Mesenchymal stem cell (in vitro differentiated cells and primary cell): Measurements from ENCODE around the gene KLHL1.

Experiments
- DNase-seq: peaks from one replicate; pipeline ENCODE4 v3.0.0-alpha.2; 2013
- H2AFZ ChIP-seq: one replicate; pipeline ENCODE4 v1.6.1; 2013; ENCODE audit warnings: low read depth, mild to moderate bottlenecking, control low read depth, inconsistent platforms, low read length, moderate library complexity
- H2AK5ac ChIP-seq: 2 replicates; pipeline ENCODE4 v1.6.1; 2013; ENCODE audit warnings: low read length, moderate library complexity, mild to moderate bottlenecking, inconsistent platforms; ENCODE audit not compliant: severe bottlenecking
- H2BK120ac ChIP-seq: one replicate; pipeline ENCODE4 v1.6.1; 2013; ENCODE audit warnings: low read depth, mild to moderate bottlenecking, inconsistent platforms, low read length, moderate library complexity
- H2BK12ac ChIP-seq, 2 experiments: one replicate each; pipeline ENCODE4 v1.6.1; 2013; ENCODE audit warnings: inconsistent platforms in 2 of 2, low read length in 2 of 2, mild to moderate bottlenecking in 2 of 2, moderate library complexity in 2 of 2, control low read depth in 1 of 2
- H2BK15ac ChIP-seq: one replicate; pipeline ENCODE4 v1.6.1; 2013; ENCODE audit warnings: mild to moderate bottlenecking, low read depth, inconsistent platforms; ENCODE audit not compliant: poor library complexity, severe bottlenecking
- H2BK5ac ChIP-seq: 2 replicates; pipeline ENCODE4 v1.6.1; 2013; ENCODE audit warnings: low read depth, mild to moderate bottlenecking, low read length, control low read depth, inconsistent platforms; ENCODE audit not compliant: poor library complexity, severe bottlenecking
- H3K14ac ChIP-seq, 2 experiments: one replicate each; pipeline ENCODE4 v1.6.1; 2013; ENCODE audit warnings: inconsistent platforms in 2 of 2, low read length in 2 of 2, control low read depth in 1 of 2, mild to moderate bottlenecking in 1 of 2, moderate library complexity in 1 of 2
- H3K18ac ChIP-seq, 2 experiments: one replicate each; pipeline ENCODE4 v1.6.1; 2013; ENCODE audit warnings: inconsistent platforms in 2 of 2, low read length in 2 of 2, control low read depth in 1 of 2, low read depth in 1 of 2, mild to moderate bottlenecking in 1 of 2
- H3K23ac ChIP-seq, 2 experiments: one replicate each; pipeline ENCODE4 v1.6.1; 2013; ENCODE audit warnings: inconsistent platforms in 2 of 2, low read length in 2 of 2, mild to moderate bottlenecking in 2 of 2, moderate library complexity in 2 of 2, control low read depth in 1 of 2
- H3K27ac ChIP-seq: 2 replicates; pipeline ENCODE4 v1.5.1; 2013; ENCODE audit warnings: mild to moderate bottlenecking, moderate library complexity, low read length, control low read depth, inconsistent platforms; ENCODE audit not compliant: poor library complexity, severe bottlenecking
- H3K27me3 ChIP-seq, 2 experiments: 2 replicates each; pipeline versions ENCODE4 v1.6.1 to v1.7.0; 2013; ENCODE audit warnings: low read length in 2 of 2, mild to moderate bottlenecking in 2 of 2, moderate library complexity in 2 of 2, control low read depth in 1 of 2, inconsistent platforms in 1 of 2; ENCODE audit not compliant: control insufficient read depth in 1 of 2, insufficient read depth in 1 of 2
- H3K36me3 ChIP-seq, 2 experiments: 2 replicates each; pipeline versions ENCODE4 v1.6.1 to v1.7.0; 2013; ENCODE audit warnings: low read length in 2 of 2, control low read depth in 1 of 2, inconsistent platforms in 1 of 2, low read depth in 1 of 2, mild to moderate bottlenecking in 1 of 2; ENCODE audit not compliant: insufficient read depth in 2 of 2, control insufficient read depth in 1 of 2
- H3K4ac ChIP-seq, 2 experiments: one replicate each; pipeline ENCODE4 v1.6.1; 2013; ENCODE audit warnings: inconsistent platforms in 2 of 2, low read length in 2 of 2, mild to moderate bottlenecking in 2 of 2, moderate library complexity in 2 of 2, control low read depth in 1 of 2, low read depth in 1 of 2
- H3K4me1 ChIP-seq: 2 replicates; pipeline ENCODE4 v1.6.1; 2013; ENCODE audit warnings: low read depth, low read length, control low read depth; ENCODE audit not compliant: control insufficient read depth, insufficient read depth
- H3K4me2 ChIP-seq: 2 replicates; pipeline ENCODE4 v1.6.1; 2013; ENCODE audit warnings: low read length, mild to moderate bottlenecking, inconsistent platforms; ENCODE audit not compliant: poor library complexity, severe bottlenecking
- H3K4me3 ChIP-seq, 2 experiments: 2 replicates each; pipeline versions ENCODE4 v1.5.1 to v1.7.0; 2013; ENCODE audit warnings: low read length in 2 of 2, mild to moderate bottlenecking in 2 of 2, control low read depth in 1 of 2, low read depth in 1 of 2; ENCODE audit not compliant: insufficient read depth in 1 of 2
- H3K79me1 ChIP-seq: replicated peaks from 2 replicates; pipeline ENCODE4 v1.6.1; 2013; ENCODE audit warnings: mild to moderate bottlenecking, control low read depth, low read length, inconsistent platforms; ENCODE audit not compliant: poor library complexity, severe bottlenecking
- H3K9ac ChIP-seq: 2 replicates; pipeline ENCODE4 v1.7.0; 2013; ENCODE audit warnings: mild to moderate bottlenecking, low read length, moderate library complexity
- H3K9me3 ChIP-seq: 2 replicates; pipeline ENCODE4 v1.7.0; 2013; ENCODE audit warnings: mild to moderate bottlenecking, low read length; ENCODE audit not compliant: control insufficient read depth
- H4K8ac ChIP-seq: one replicate; pipeline ENCODE4 v1.6.1; 2013; ENCODE audit warnings: inconsistent platforms, mild to moderate bottlenecking, low read length, moderate library complexity
- H4K91ac ChIP-seq: one replicate; pipeline ENCODE4 v1.6.1; 2013; ENCODE audit warnings: mild to moderate bottlenecking, low read length, inconsistent platforms
- WGBS: methylation state at CpG from one replicate; pipeline ENCODE4 v1.1.7; 2013; ENCODE audit warnings: mixed read lengths; 5-methylcytosine and 5-hydroxymethylcytosine counted together

The KLHL1 gene

GRCh38 chr13:69951412-69951811 is 156.8 kb downstream of the KLHL1 start:
- no peaks in the 10 kb centered on the region for H3K4me1 ChIP-seq
- no peak overlapping the region for H3K14ac ChIP-seq
- H2AK5ac ChIP-seq, result no peak overlapping the region
- no peak overlapping the region for H4K91ac ChIP-seq
- H3K4ac ChIP-seq, result no peak overlapping the region
- no peak overlapping the region for H3K4me2 ChIP-seq
- H3K79me1 ChIP-seq, result no peaks in the 10 kb centered on the region
- H2AFZ ChIP-seq, result no peak overlapping the region
- no peaks in the 10 kb centered on the region for H3K27me3 ChIP-seq
- H3K36me3 ChIP-seq, result no peaks in the 10 kb centered on the region
- H3K18ac ChIP-seq, result no peak overlapping the region
- no peak overlapping the region for H3K9ac ChIP-seq
- no peak overlapping the region for H2BK120ac ChIP-seq
- no peak overlapping the region for H2BK15ac ChIP-seq
- no peak overlapping the region for H3K23ac ChIP-seq
- DNase-seq, result no peak
- no peak overlapping the region for H3K4me3 ChIP-seq
- H4K8ac ChIP-seq, result no peak overlapping the region
- 100% methylated on average over 1 of the region's 2 CpGs for WGBS
- H3K27ac ChIP-seq, result no peak overlapping the region
- H2BK12ac ChIP-seq, result no peak overlapping the region
- H2BK5ac ChIP-seq, result no peak overlapping the region
- no peaks in the 10 kb centered on the region for H3K9me3 ChIP-seq

- Histone ChIP-seq H2BK120ac (no peak overlapping the region), H2BK12ac (no peak overlapping the region), H2BK5ac (no peak overlapping the region), H4K91ac (no peak overlapping the region), H3K4me3 (no peak overlapping the region), H3K79me1 (no peaks in the 10 kb centered on the region), H3K9ac (no peak overlapping the region), H3K18ac (no peak overlapping the region), H3K4me2 (no peak overlapping the region), H3K23ac (no peak overlapping the region), H3K14ac (no peak overlapping the region), H3K4me1 (no peaks in the 10 kb centered on the region), H2AFZ (no peak overlapping the region), H3K36me3 (no peaks in the 10 kb centered on the region), H3K27ac (no peak overlapping the region), H4K8ac (no peak overlapping the region), H2AK5ac (no peak overlapping the region), H3K9me3 (peaks cover 3% of the 10 kb centered on the region), H2BK15ac (no peak overlapping the region), H3K27me3 (no peaks in the 10 kb centered on the region), H3K4ac (no peak overlapping the region)
- DNase-seq, result no peak
- 89% methylated on average over 3 of the region's 4 CpGs for WGBS
Observed at GRCh38 chr13:69950160-69950559, 158.1 kb downstream of the KLHL1 start.

GRCh38 chr13:69948016-69948415 is 160.2 kb downstream of the KLHL1 start:
- no peak overlapping the region for H3K9ac ChIP-seq
- WGBS, result 80% methylated on average over 1 of the region's 3 CpGs
- no peak overlapping the region for H3K4ac ChIP-seq
- H3K4me3 ChIP-seq, result no peak overlapping the region
- H2BK12ac ChIP-seq, result no peak overlapping the region
- H3K27ac ChIP-seq, result no peak overlapping the region
- peaks cover 6% of the 10 kb centered on the region for H3K9me3 ChIP-seq
- H2BK15ac ChIP-seq, result no peak overlapping the region
- H4K8ac ChIP-seq, result no peak overlapping the region
- H3K79me1 ChIP-seq, result no peaks in the 10 kb centered on the region
- no peak overlapping the region for H2AFZ ChIP-seq
- no peak overlapping the region for H4K91ac ChIP-seq
- no peaks in the 10 kb centered on the region for H3K36me3 ChIP-seq
- no peak overlapping the region for H3K18ac ChIP-seq
- no peaks in the 10 kb centered on the region for H3K4me1 ChIP-seq
- H2BK5ac ChIP-seq, result no peak overlapping the region
- H3K4me2 ChIP-seq, result no peak overlapping the region
- H3K14ac ChIP-seq, result no peak overlapping the region
- no peak overlapping the region for H3K23ac ChIP-seq
- no peak for DNase-seq
- H2BK120ac ChIP-seq, result no peak overlapping the region
- H3K27me3 ChIP-seq, result no peaks in the 10 kb centered on the region
- no peak overlapping the region for H2AK5ac ChIP-seq

- H3K79me1 ChIP-seq, result no peaks in the 10 kb centered on the region
- no peak overlapping the region for H2BK12ac ChIP-seq
- no peak overlapping the region for H3K9ac ChIP-seq
- no peaks in the 10 kb centered on the region for H3K27me3 ChIP-seq
- no peak overlapping the region for H3K4me2 ChIP-seq
- no peak overlapping the region for H2BK120ac ChIP-seq
- H3K18ac ChIP-seq, result no peak overlapping the region
- H4K91ac ChIP-seq, result no peak overlapping the region
- H3K4me1 ChIP-seq, result no peaks in the 10 kb centered on the region
- no peak overlapping the region for H2AK5ac ChIP-seq
- H2BK15ac ChIP-seq, result no peak overlapping the region
- H2BK5ac ChIP-seq, result no peak overlapping the region
- H3K23ac ChIP-seq, result no peak overlapping the region
- H3K27ac ChIP-seq, result no peak overlapping the region
- DNase-seq, result no peak
- H3K9me3 ChIP-seq, result peaks cover 6% of the 10 kb centered on the region
- no peak overlapping the region for H2AFZ ChIP-seq
- H3K14ac ChIP-seq, result no peak overlapping the region
- H3K4me3 ChIP-seq, result no peak overlapping the region
- H4K8ac ChIP-seq, result no peak overlapping the region
- H3K4ac ChIP-seq, result no peak overlapping the region
- no peaks in the 10 kb centered on the region for H3K36me3 ChIP-seq
- no CpG with 5 or more reads among the region's 2 CpGs for WGBS
Observed at GRCh38 chr13:69947582-69947981, 160.7 kb downstream of the KLHL1 start.
